HG02623 (cell line): ENCODE measurements around the gene CBY2.
"Not testable (repeated sequence)": the region's sequence is repeated elsewhere in the genome, so short reads cannot be mapped to it uniquely, and the experiment has no call there.

Experiments
- ATAC-seq: cut with Tn5 transposase; IDR thresholded peaks from one replicate; pipeline ENCODE4 v1.9.1; 2021; ENCODE audit warnings: moderate library complexity; ENCODE audit not compliant: unreplicated experiment

Gene CBY2, protein sequence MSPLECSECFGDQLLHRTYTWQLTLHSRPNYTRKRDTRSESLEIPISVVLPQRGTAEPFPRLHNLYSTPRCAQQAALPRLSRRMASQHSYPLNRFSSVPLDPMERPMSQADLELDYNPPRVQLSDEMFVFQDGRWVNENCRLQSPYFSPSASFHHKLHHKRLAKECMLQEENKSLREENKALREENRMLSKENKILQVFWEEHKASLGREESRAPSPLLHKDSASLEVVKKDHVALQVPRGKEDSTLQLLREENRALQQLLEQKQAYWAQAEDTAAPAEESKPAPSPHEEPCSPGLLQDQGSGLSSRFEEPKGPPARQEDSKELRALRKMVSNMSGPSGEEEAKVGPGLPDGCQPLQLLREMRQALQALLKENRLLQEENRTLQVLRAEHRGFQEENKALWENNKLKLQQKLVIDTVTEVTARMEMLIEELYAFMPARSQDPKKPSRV

DNA sequence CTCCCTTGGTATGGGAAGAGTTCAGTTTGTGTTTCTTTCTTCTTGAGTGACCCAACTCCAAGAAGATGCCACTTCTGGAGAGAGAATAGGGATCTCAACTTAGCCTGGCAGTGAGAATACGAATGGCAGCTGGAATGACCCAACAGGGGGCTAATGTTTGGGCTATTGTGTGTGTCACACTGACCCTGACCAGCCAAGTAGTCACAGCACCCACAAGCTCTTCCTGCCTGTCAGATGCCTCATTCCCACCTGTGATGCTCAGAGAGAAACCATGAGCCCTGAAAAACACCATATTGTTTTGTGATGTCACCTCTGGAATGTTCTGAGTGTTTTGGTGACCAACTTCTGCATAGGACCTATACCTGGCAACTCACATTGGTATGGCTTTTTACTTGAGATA, at the start of gene CBY2:
TSS of gene CBY2 (plus strand) at position 233 of the 400 bp plus-strand sequence. CDS start at position 304, 71 bp downstream.
- no peak for ATAC-seq

DNA sequence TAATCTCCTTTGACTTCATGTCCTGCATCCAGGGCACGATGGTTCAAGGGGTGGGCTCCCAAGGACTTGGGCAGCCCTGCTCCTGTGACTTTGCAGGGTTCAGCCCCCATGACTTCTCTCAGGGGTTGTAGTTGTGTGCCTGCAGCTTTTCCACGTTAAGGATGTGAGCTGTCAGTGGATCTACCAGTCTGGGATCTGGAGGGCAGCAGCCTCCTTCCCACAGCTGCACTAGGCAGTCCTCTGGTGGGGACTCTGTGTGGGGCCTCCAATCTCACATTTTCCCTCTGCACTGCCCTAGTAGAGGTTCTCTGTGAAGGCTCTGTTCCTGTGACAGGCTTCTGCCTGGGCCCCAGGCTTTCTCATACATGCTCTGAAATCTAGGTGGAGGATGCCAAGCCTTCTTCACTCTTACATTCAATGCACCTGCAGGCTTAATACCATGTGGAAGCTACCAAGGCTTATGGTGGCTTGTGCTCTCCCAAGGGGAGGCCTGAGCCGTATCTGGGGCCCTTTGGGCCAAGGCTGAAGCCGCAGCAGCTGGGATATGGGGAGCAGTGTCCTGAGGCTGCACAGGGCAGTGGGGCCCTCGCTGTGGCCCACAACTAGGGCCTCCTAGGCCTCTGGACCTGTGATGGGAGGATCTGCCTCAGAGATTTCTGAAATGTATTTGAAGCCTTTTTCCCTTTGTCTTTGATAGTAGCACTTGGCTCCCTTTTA, 47.3 kb upstream of the CBY2 start:
- no peak for ATAC-seq

DNA sequence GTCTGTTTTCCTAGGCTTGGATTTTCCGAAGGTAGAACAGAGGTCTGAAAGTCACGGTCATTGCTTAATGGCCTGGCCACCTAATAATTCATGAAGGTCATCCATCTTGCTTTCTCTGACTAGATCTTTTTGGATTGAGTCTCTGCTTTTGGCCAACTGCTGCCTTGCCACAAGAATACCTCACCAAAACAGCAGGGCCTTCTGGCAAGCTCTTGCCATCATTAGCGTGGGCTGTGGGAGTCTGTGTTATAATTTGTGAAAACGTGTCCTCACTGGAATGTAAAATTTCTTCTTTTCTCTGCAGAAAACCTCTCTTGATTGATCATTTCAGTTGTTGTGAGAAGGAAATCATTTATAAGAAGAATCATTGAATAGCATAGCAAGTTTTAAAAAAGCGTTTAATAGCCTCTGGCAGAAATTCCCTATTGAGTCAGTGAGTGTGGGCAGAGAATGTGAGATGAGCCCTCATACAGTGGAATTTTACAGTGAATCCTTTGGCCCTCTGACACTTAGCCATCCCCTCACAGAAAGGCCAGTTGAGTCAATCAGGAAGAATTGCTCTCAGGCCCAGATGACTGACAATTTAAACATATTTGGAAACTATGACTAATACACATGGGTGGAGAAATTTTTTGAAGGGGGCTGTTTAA, 43.4 kb upstream of the CBY2 start:
- no peak for ATAC-seq

DNA sequence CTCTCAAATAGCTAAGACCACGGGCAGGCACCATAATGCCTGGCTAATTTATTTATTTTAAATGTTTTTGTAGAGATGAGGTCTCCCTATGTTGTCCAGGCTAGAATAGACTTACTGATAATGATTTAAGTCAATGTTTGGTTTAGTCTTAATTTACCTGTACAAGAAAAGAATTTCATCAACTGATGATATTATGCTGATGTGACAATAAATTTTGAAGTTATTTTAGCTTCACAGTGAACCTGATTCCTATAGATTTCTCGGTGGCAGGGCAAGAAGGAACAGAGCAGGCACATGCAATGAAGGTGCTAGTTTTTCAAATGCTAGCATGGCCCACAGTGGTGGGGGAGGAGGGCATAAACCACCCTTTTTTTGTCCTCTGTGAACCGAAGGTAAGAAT, 42.6 kb upstream of the CBY2 start:
- ATAC-seq: no peak

DNA sequence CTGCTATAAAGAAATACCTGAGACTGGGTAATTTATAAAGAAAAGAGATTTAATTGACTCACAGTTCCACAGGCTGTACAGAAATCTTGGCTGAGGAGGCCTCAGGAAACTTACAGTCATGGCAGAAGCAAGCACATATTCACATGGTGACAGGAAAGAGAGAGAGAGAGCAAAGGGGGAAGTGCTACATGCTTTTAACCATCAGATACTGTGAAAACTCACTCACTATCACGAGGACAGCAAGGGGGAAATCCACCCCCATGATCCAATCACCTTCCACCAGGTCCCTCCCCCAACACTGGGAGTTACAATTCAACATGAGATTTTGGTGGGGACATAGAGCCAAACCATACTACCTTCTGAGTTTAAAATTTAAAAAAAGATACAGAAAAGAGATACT, 41.7 kb upstream of the CBY2 start:
- ATAC-seq: not testable (repeated sequence)

DNA sequence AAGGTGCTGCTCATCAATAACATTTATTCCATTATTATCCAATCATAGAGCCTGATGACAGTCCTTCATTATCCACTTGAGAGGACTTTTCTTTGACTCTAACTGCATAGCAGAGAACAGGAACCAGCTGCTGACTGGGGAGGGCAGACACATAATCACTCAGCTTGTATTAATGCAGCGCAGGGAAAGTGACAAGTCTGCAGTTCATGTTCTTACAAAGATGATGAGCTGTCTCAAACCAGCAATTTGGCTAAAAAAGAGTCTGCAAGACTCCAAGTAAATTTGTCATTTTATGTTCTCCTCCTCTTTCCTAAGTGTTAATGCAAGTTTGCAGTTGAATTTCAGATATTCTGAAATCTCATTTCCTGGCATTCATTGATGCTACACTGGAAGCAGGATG, 40.0 kb upstream of the CBY2 start:
- ATAC-seq: no peak

DNA sequence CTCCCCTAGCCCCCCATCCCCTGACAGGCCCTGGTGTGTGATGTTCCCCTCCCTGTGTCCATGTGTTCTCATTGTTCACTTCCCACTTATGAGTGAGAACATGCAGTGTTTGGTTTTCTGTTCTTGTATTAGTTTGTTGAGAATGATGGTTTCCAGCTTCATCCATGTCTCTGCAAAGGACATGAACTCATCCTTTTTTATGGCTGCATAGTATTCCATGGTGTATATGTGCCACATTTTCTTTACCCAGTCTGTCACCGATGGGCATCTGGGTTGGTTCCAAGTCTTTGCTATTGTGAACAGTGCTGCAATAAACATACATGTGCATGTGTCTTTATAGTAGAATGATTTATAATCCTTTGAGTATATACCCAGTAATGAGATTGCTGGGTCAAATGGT, 39.2 kb upstream of the CBY2 start:
- ATAC-seq: not testable (repeated sequence)

DNA sequence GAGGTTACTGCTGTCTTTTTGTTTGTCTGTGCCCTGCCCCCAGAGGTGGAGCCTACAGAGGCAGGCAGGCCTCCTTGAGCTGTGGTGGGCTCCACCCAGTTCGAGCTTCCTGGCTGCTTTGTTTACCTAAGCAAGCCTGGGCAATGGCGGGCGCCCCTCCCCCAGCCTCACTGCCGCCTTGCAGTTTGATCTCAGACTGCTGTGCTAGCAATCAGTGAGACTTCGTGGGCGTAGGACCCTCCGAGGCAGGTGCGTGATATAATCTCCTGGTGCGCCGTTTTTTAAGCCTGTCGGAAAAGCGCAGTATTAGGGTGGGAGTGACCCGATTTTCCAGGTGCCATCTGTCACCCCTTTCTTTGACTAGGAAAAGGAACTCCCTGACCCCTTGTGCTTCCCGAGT, 32.5 kb upstream of the CBY2 start:
- not testable (repeated sequence) for ATAC-seq

DNA sequence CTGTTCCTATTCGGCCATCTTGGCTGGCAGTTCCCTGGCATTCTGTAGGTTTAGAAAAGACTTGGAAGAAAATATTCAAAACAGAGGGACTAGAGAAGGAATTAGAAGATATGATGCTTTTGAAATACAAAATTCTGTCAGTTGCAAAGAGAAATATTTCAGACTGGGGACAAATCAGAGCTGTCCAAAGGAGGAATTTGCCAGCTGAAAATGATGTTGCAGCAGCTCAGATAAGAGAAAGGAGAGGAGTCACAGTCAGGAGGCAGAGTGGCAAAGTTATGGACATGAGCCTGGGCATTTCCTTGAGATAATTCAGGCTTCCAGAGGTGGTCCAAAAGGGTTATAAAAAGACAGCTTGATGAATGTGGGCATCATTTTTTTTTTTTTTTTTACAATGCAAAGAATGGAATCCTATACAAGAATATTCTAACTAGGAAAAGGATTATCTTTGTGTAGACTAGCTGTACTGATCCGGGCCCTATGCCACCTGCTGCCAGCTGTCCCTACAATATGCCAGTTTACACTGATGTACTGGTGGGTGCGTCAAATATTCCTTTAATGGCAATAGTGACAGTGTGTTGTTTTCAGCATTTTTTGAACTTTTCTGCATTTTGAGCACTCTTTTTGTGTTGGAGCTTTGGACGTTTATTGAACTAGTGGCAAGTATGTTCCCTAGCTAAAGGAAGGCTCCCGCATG, 31.8 kb upstream of the CBY2 start:
- ATAC-seq: no peak

DNA sequence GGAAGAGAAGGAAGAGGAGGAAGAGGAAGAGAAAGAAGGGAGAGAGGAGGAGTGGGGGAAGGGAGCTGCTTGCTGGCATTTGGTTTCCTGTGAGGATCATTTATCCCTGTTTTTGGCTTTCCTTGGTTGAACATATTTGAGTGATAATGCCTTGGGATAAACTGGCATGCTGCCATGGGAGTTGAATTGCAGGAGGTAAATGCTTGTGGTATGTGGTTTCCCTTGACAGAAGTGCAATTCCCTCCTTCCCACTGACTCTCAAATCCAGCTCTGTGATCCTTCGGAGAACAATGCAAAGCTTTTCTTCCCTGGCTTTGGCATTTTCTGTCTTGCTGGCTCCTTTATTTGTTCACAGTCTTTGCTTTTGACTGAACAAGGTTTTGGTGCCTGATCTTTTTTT, 27.2 kb upstream of the CBY2 start:
- ATAC-seq: no peak

DNA sequence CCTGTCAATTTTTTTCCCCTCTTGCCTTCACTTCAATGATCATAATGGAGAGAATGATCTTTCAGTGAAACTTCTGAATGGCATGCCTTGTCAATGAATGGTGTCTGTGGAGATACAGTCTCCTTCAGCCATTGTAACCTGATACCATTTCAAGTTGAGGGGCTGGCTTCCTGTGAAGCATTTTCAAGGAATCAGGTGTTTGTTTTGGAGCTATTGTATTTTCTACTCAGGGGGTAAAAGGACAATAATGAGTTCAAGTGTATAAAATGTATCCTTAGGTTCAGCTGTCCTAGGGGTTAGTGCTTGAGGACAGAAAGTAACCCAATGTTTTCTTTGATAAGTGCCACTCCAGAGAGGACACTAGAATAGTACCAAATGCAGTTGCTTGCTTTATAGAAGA, 23.8 kb upstream of the CBY2 start:
- ATAC-seq: no peak

DNA sequence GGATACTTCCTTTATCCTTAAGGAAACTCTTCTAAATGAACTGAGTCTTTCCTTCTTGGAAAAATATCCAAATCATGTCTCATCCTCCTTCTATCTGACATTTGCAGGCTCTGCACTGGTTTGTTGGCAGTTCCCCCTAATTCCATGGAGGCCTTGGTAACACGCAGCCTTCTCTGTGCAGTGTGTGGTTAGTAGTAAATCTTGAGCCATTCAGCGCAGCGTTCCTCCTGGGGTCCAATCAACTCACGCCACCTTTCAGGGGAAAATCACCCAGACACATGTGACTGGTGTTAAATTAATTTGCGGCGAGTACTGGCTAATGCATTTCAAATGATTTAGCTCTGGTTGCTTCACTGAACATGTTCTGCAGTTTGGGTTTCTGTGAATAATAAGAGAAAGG, 21.0 kb upstream of the CBY2 start:
- no peak for ATAC-seq

DNA sequence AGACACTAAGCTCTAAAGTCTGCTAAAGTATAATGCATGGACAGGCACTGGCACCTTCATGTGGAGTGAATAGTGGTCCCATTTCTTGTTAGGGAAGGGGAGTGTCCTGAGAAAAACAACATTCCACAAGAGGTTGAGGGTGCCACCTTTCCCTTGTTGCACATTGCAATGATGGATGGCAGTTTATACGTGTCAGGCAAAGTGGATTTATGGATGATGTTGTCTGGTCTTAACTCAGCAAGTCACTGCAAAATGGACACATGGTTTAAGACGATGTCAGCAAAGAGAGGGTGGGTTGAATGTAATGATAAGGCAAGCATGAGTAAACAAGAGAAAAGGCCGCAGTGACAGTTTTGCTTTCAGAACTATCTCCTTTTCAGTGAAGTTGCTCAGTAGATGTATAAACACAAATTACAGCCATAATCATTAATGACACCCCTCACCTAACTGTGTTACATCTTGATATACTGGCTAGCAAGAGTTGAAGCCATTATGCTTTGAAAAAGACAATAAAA, 19.6 kb upstream of the CBY2 start:
- ATAC-seq: no peak

DNA sequence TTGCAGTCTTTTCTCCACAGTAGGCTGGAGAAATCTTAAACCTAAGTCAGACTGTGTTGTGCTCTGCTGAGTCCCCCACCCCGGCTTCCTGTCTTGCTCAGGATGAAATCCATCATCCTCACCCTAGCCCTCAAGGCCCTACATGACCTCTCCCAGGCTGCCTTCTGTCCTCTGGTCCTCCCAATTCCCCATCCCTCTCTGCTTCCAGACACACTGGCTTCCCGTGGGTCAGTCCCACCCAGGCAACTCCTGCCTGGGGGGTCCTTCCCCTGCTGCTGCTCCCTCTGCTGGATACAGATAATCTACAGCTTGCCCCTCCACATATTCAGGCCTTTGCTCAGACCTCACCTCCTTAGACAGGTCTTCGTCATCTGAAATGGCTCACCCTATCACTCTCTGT, 18.4 kb upstream of the CBY2 start:
- ATAC-seq: no peak

DNA sequence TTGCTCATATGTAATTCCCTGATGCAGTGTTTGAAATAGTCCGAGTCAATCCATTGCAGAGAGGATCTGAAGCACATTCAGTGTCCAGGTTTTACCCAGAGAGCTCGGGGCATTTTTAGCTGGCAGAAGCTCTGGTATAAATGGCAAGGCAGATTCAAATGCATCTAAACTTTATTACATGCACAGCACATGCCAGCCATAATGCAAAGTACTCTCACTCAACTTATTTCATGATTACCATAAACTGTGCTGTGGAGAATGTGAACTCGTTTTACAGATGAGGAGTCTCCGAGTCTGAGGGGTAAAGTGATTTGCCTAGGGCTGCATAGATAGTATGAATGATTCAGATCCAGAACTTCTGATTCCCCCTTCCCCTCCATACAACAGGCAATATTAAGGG, 13.5 kb upstream of the CBY2 start:
- no peak for ATAC-seq

DNA sequence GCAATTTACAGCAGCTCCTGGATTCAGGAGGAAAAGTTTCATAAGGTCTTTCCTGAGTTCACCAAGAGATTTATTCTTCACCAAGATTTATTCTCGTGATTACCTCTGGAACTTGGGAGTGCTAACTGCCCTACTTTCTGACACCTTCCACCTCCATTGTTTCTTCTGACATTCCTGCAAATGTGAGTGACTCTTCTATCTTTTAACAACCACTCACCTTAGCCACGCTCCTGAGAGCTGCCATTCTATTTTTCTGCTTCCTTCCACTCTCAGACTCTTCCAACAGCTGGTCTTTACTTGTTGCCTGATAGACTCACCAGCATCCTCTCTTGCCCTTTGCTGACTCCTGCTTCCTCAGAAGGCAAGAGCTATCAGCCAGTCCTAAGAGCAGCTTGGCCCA, 11.5 kb upstream of the CBY2 start:
- no peak for ATAC-seq

DNA sequence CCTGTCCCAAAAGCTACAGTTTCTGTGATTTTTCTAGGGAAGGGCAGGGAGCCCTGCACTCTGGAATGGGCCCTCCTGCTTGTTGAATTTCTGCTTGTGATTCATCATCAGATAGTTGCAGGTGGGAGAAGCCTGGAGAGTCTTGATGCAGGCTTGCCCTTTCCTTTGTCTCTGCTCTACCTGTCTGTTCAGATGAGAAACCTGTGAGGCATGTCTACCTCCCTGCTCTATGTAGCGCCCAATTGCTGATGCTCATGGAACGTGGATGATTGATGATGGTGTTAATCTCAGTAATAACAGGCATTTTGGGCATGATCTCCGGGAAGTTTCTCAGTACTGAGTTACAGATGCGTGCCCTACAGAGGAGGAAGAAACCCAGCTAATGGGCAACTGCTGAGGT, 10.9 kb upstream of the CBY2 start:
- no peak for ATAC-seq

DNA sequence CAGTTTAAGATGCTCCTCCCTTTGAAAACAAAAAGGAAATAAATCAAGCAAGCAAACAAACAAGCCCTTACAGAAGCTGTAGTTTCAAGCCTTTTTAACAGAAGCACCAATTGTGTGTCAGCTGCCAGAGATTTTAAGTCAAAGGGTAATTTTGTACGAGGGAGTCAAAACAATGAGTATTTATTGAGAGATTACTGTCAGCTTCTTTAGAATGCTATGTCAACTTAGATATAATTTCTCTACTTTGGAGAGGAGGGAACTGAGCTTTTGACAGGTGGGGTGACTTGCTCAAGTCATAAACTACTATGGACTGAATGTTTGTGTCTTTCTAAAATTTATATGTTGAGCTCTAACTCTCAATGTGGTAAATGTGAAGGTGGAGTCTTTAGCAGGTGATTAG, 10.5 kb upstream of the CBY2 start:
- ATAC-seq: no peak

DNA sequence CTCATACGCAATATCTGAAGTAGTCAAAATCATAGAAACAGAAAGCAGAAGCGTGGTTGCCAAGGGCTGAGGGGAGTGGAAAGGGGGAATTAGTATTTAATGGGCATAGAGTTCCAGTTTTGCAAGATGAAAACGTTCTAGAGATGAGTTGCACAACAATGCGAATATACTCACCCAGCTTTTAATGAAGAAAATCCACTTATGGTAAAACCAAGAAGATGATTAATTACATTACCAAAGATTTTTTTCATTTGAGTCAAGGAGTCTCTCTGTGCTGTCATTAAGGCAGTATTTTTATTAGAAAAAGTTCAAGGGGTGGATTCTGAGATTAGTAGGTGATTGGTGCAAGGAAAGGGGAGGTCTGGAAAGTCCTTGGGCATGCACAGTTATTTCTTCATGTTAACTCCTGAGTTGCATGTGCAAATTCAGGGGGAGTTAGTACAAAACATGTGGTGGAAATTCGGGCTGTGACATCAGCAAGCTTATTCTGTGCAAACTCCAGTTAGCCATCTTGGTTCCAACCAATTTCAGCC, 6.9 kb upstream of the CBY2 start:
- peak; percentile 42 for ATAC-seq

DNA sequence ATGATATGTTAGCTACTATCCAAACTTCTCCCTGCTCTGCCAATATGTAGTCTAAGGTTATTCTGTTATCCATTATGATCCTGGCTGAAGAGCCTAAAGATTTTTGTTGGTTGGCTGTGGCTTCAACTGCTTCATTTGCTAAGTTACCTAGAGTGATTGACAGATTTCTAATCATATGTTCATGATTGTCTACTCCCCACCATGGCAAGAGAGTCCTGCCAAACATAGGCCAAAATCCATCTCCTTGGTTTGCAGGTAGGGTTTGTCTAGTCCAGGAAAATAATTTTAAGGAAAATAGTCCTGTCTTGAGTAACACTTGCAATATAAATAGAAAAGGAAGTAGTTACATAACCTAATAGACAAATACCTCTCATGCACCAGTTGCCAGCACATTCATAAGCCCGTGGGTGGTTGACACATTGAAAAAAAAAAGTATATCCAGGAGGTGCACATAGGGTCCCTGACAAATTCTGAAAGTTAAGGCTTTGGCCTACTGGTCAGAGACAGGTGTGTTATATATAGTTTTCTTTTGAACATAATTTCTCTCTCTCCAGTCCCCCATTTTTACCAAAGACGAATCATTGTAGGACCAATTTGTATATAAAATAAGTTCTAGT, 5.4 kb upstream of the CBY2 start:
- ATAC-seq: peak; percentile 38
